Smooth muscle cell (in vitro differentiated cells): ENCODE results near the gene ALDH3B1. TPM values are rescaled to one million over a fixed set of nuclear protein-coding genes. Genes with fewer than 3 reads are reported as not detected.
"Not testable (repeated sequence)": the region's sequence is repeated elsewhere in the genome, so short reads cannot be mapped to it uniquely, and the experiment has no call there.

Experiments used
- DNase-seq: peaks from one replicate; lab custom pipeline; 2025; ENCODE audit not compliant: unreplicated experiment; lab: John Stamatoyannopoulos, UW
- H2AFZ ChIP-seq: fragments of 200-600 bp; sonication (generic); 2 replicates; pipeline ENCODE4 v1.6.0; 2016; ENCODE audit warnings: antibody characterized with exemption, low read depth, mild to moderate bottlenecking
- H3F3A ChIP-seq: fragments of 200-600 bp; sonication (generic); 2 replicates; pipeline ENCODE4 v1.6.0; 2017; ENCODE audit warnings: antibody characterized with exemption, low read depth
- H3K27ac ChIP-seq: fragments of 200-600 bp; sonication (generic); 2 replicates; pipeline ENCODE4 v1.5.1; 2016; ENCODE audit warnings: low read depth, mild to moderate bottlenecking
- H3K27me3 ChIP-seq: fragments of 200-600 bp; sonication (generic); 2 replicates; pipeline ENCODE4 v1.6.1; 2016; ENCODE audit warnings: low read depth, mild to moderate bottlenecking
- H3K36me3 ChIP-seq: fragments of 200-600 bp; sonication (generic); 2 replicates; pipeline ENCODE4 v1.5.1; 2016; ENCODE audit warnings: low read depth
- H3K4me1 ChIP-seq: fragments of 200-600 bp; sonication (generic); 2 replicates; pipeline ENCODE4 v1.5.1; 2016; ENCODE audit warnings: low read depth
- H3K4me2 ChIP-seq: fragments of 200-600 bp; sonication (generic); 2 replicates; pipeline ENCODE4 v1.6.0; 2016; ENCODE audit warnings: mild to moderate bottlenecking
- H3K4me3 ChIP-seq: fragments of 200-600 bp; sonication (generic); 2 replicates; pipeline ENCODE4 v1.5.1; 2016; ENCODE audit warnings: mild to moderate bottlenecking
- H3K79me2 ChIP-seq: fragments of 200-600 bp; sonication (generic); 2 replicates; pipeline ENCODE4 v1.6.0; 2016; ENCODE audit warnings: low read depth, mild to moderate bottlenecking
- H3K9ac ChIP-seq: fragments of 200-600 bp; sonication (generic); 2 replicates; pipeline ENCODE4 v1.6.0; 2016; ENCODE audit warnings: low read depth
- H3K9me3 ChIP-seq: fragments of 200-600 bp; sonication (generic); replicated peaks from 2 replicates; pipeline ENCODE4 v1.5.1; 2016; ENCODE audit warnings: low read depth
- H4K20me1 ChIP-seq: fragments of 200-600 bp; sonication (generic); 2 replicates; pipeline ENCODE4 v1.6.0; 2016; ENCODE audit warnings: low read depth
- CTCF ChIP-seq: fragments of 200-600 bp; sonication (generic); IDR thresholded peaks from 2 replicates; pipeline ENCODE4 v1.5.1; 2017; ENCODE audit warnings: borderline replicate concordance, mild to moderate bottlenecking, antibody characterized with exemption; ENCODE audit not compliant: insufficient read depth, poor library complexity, severe bottlenecking
- WGBS: methylation state at CpG from one replicate; pipeline ENCODE4 v1.1.7; 2016; ENCODE audit warnings: low lambda C conversion rate; 5-methylcytosine and 5-hydroxymethylcytosine counted together
- polyA plus RNA-seq: library from polyadenylated mRNA; unstranded; fragments of >200 nt; fragmentation: Nextera tagmentation; extraction: Ambion mirVana; gene quantifications from 2 replicates; pipeline ENCODE4 v1.2.1, GENCODE V29; 2016
- total RNA-seq: library from RNA; depleted of rRNA; stranded (reverse); fragments of >200 nt; gene quantifications from 2 replicates; pipeline ENCODE4 v1.2.3, GENCODE V29; 2014

ALDH3B1 gene, protein sequence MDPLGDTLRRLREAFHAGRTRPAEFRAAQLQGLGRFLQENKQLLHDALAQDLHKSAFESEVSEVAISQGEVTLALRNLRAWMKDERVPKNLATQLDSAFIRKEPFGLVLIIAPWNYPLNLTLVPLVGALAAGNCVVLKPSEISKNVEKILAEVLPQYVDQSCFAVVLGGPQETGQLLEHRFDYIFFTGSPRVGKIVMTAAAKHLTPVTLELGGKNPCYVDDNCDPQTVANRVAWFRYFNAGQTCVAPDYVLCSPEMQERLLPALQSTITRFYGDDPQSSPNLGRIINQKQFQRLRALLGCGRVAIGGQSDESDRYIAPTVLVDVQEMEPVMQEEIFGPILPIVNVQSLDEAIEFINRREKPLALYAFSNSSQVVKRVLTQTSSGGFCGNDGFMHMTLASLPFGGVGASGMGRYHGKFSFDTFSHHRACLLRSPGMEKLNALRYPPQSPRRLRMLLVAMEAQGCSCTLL
- total RNA-seq (6.9 and 9.9 TPM in 2 replicates), polyA plus RNA-seq (8.8 and 9.1 TPM in 2 replicates)

GRCh38 chr11:68010090-68011041 is at the start of gene ALDH3B1:
ALDH3B1 (plus strand) TSS chr11:68010327; CDS start chr11:68015298, 4,971 bp downstream.
- peak within 1 kb of the TSS; percentile 2 for H3K9ac ChIP-seq
- H3K4me2 ChIP-seq, result peak within 1 kb of the TSS; percentile 78
- H4K20me1 ChIP-seq, result no peaks in the 10 kb centered on the region
- peak within 1 kb of the TSS; percentile 19 for H3K4me3 ChIP-seq
- peak within 1 kb of the TSS; percentile 22 for H2AFZ ChIP-seq
- no peaks in the 10 kb centered on the region for H3K36me3 ChIP-seq
- H3K27ac ChIP-seq, result peak within 1 kb of the TSS; percentile 36
- no peaks in the 10 kb centered on the region for H3K79me2 ChIP-seq
- WGBS, result 48% methylated on average over 33 of the region's 33 CpGs
- H3K27me3 ChIP-seq, result no peaks in the 10 kb centered on the region
- no peak for TF ChIP-seq CTCF
- no peaks in the 10 kb centered on the region for H3F3A ChIP-seq
- peak; percentile 62 for DNase-seq
- no peaks in the 10 kb centered on the region for H3K9me3 ChIP-seq
- H3K4me1 ChIP-seq, result peaks cover 19% of the 10 kb centered on the region

GRCh38 chr11:67963217-67963616 is 46.9 kb upstream of the ALDH3B1 start:
- H3K4me1 ChIP-seq, H2AFZ ChIP-seq, H3K4me3 ChIP-seq, H3K79me2 ChIP-seq, H3K27ac ChIP-seq, H3K9me3 ChIP-seq, H3K9ac ChIP-seq, H3K4me2 ChIP-seq, H3K36me3 ChIP-seq, H4K20me1 ChIP-seq, DNase-seq, H3K27me3 ChIP-seq, H3F3A ChIP-seq: not testable (repeated sequence)
- WGBS, result 91% methylated on average over 10 of the region's 16 CpGs

- H3K9ac ChIP-seq, H3K79me2 ChIP-seq, H3K4me3 ChIP-seq, H3K4me2 ChIP-seq, H4K20me1 ChIP-seq, H2AFZ ChIP-seq, H3K4me1 ChIP-seq, H3K27ac ChIP-seq, H3F3A ChIP-seq, H3K9me3 ChIP-seq, H3K36me3 ChIP-seq, DNase-seq, H3K27me3 ChIP-seq: not testable (repeated sequence)
- 72% methylated on average over 6 of the region's 6 CpGs for WGBS
Observed at GRCh38 chr11:67963879-67964278, 46.2 kb upstream of the ALDH3B1 start.

DNA sequence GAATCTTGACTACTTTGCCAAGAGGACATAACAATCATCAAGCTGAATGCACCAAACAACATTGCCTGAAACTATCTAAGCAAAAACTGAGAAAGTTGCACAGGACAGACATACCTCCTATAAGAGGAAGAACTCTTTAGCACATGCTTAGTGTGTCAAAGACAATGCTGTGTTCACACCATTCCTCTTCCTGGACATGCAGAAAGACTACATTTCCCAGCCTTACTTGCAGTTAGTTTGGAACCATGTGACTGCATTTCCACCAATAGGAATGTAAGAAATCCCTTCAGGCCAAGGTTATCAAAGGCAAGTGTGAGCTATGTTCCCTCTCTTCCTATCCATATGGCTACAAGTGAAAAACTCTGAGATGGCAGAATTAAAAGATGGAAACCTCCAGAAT is 45.4 kb upstream of the ALDH3B1 start:
- H3K36me3 ChIP-seq, H3K9ac ChIP-seq: not testable (repeated sequence)

DNA sequence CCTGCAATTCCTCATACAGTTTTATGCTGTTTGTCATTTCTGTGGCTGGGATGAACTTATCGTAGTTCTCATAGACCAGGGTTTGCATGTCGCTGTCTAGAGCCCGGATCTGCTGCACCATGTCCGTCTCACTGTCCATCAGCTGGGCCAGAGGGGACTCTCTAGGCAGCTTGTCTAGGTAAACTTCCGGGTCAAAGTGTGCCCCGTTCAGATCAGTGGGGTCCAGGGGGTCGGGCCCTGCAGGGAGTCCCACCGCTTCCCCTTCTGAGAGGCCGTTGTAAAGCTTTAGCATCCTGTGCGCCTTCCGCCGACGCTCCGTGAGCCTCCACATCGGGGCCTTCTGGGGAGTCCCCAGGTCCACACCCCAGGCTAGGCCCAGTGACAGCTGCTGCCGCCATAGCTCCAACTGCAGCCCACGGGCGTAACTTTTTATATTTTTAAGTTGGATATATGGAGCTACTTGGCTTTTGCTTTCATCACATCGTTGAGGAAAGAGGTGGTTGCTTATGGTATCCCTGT is 44.2 kb upstream of the ALDH3B1 start:
- H3K4me3 ChIP-seq, H3F3A ChIP-seq, H4K20me1 ChIP-seq, DNase-seq, H3K9ac ChIP-seq, H3K9me3 ChIP-seq, H3K27me3 ChIP-seq, H3K4me2 ChIP-seq, H3K36me3 ChIP-seq, H2AFZ ChIP-seq, H3K27ac ChIP-seq, H3K79me2 ChIP-seq, H3K4me1 ChIP-seq: not testable (repeated sequence)
- WGBS, result 96% methylated on average over 19 of the region's 19 CpGs

More for the DNA sequence above, 45.4 kb upstream of the ALDH3B1 start:
- not testable (repeated sequence) for H3K79me2 ChIP-seq, H4K20me1 ChIP-seq, H3F3A ChIP-seq, H3K27me3 ChIP-seq, DNase-seq, H3K27ac ChIP-seq, H3K4me1 ChIP-seq, H3K4me3 ChIP-seq, H3K4me2 ChIP-seq, H2AFZ ChIP-seq, H3K9me3 ChIP-seq

GRCh38 chr11:67974746-67975145 is 35.4 kb upstream of the ALDH3B1 start:
- not testable (repeated sequence) for H3K36me3 ChIP-seq, H3K9ac ChIP-seq, H3K4me1 ChIP-seq, H2AFZ ChIP-seq, H3K27me3 ChIP-seq, H3K4me3 ChIP-seq, H3K4me2 ChIP-seq, DNase-seq, H4K20me1 ChIP-seq, H3K27ac ChIP-seq, H3K79me2 ChIP-seq, H3F3A ChIP-seq, H3K9me3 ChIP-seq
- WGBS, result 93% methylated on average over 12 of the region's 12 CpGs

DNA sequence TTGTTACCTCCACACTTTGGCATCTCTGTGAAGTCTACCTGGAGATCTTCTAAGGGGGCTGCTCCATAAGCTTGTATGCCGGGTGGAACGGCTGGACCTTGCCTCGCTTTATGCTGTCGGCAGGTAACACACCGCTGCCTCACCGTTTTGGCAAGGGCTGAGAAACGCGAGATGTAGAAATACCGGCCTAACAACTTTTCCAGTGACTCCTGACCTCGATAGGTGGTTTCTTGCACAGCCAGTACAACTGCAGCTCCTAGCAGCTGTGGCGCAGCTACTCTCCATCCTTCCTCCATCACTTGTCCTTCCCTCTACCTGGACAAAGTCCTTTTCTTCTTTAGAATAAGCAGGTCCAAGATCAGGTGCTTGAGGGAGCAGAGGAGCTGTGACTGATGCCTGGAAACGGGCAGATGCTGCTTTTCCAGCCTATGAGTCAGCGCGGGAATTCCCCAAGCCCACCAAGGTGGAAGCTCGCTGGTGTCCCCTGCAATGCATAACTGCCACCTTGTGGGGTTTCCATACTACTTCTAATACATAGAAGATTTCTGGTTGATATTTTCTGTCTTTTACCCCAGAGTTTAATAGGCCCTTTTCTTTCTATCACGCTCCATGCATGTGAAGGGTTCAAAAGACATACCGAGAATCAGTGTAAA is 31.2 kb upstream of the ALDH3B1 start:
- not testable (repeated sequence) for H3K4me1 ChIP-seq, H3F3A ChIP-seq, H3K4me2 ChIP-seq, H3K4me3 ChIP-seq, H2AFZ ChIP-seq, H3K9ac ChIP-seq, H3K27me3 ChIP-seq, H4K20me1 ChIP-seq, H3K27ac ChIP-seq, H3K36me3 ChIP-seq, H3K79me2 ChIP-seq, H3K9me3 ChIP-seq, DNase-seq
- WGBS, result 64% methylated on average over 17 of the region's 17 CpGs
